HG03039 (cell line): Measurements from ENCODE around the gene PIEZO1.

Experiments
- ATAC-seq: cut with Tn5 transposase; IDR thresholded peaks from one replicate; pipeline ENCODE4 v1.9.1; 2021; ENCODE audit warnings: mild to moderate bottlenecking, moderate library complexity; ENCODE audit not compliant: unreplicated experiment

The PIEZO1 gene

GRCh38 chr16:88817785-88818574 lies 33.0 kb upstream of the PIEZO1 start:
- no peak for ATAC-seq

GRCh38 chr16:88816736-88817535 lies 31.9 kb upstream of the PIEZO1 start:
- ATAC-seq: no peak

- no peak for ATAC-seq
These were observed 31.0 kb upstream of the PIEZO1 start for GRCh38 chr16:88815901-88816589.

GRCh38 chr16:88815227-88815626 lies 30.2 kb upstream of the PIEZO1 start:
- ATAC-seq: no peak

- no peak for ATAC-seq
These were observed 29.1 kb upstream of the PIEZO1 start for GRCh38 chr16:88814144-88814502.

GRCh38 chr16:88813269-88814143 lies 28.5 kb upstream of the PIEZO1 start:
- ATAC-seq: no peak

- no peak for ATAC-seq
These were observed 27.7 kb upstream of the PIEZO1 start for GRCh38 chr16:88812513-88813268.

- ATAC-seq: peak; percentile 60
These were observed 26.9 kb upstream of the PIEZO1 start, which contains the start of gene APRT for GRCh38 chr16:88811769-88812512. APRT (minus strand) TSS chr16:88811928; CDS start chr16:88811899, 29 bp downstream.

GRCh38 chr16:88810912-88811768 lies 26.1 kb upstream of the PIEZO1 start:
- peak; percentile 40 for ATAC-seq

- ATAC-seq: no peak
These were observed 25.3 kb upstream of the PIEZO1 start for GRCh38 chr16:88810166-88810911.

GRCh38 chr16:88809676-88810165 lies 24.7 kb upstream of the PIEZO1 start:
- ATAC-seq: no peak

GRCh38 chr16:88809068-88809675 lies 24.2 kb upstream of the PIEZO1 start:
- no peak for ATAC-seq

- ATAC-seq: no peak
These were observed 22.8 kb upstream of the PIEZO1 start for GRCh38 chr16:88807626-88808453.

GRCh38 chr16:88807142-88807625 lies 22.2 kb upstream of the PIEZO1 start:
- no peak for ATAC-seq

- ATAC-seq: no peak
These were observed 21.6 kb upstream of the PIEZO1 start for GRCh38 chr16:88806491-88807111.
